A549 treated with GW870086 at 1 μM for 4 hours (cell line): ENCODE data around the gene ZNF728. TPM values are rescaled to one million over a fixed set of nuclear protein-coding genes. Genes with fewer than 3 reads are reported as not detected.

ENCODE experiments used
- total RNA-seq: library from RNA; stranded (reverse); fragments of 200-300 nt; extraction: Qiagen RNA extraction; gene quantifications from 5 replicates; pipeline ENCODE4 v1.2.3, GENCODE V29; 2022; ENCODE audit warnings: low read depth

The ZNF728 gene
- total RNA-seq, result not detected in 5 replicates

GRCh38 chr19:23002690-23003422 is at the start of gene ZNF728:
Gene ZNF728, minus strand, starts transcription at chr19:23003176. Its CDS starts 146 bp downstream, at chr19:23003030.

Other genes starting within 250 kb of the ZNF728 start
- not detected in 5 replicates for gene ZNF99, start 219.0 kb downstream of the ZNF728 start, total RNA-seq
- not detected in 5 replicates for gene ZNF723, start 170.9 kb downstream of the ZNF728 start, total RNA-seq
- not detected in 5 replicates for gene ZNF730, start 113.8 kb upstream of the ZNF728 start, total RNA-seq
- gene ZNF724, start 247.2 kb upstream of the ZNF728 start, total RNA-seq, result 0.50 to 0.90 TPM (median 0.75 TPM) in 5 replicates